ENCODE data around the gene TTC6.
"Not testable (repeated sequence)": the region's sequence is repeated elsewhere in the genome, so short reads cannot be mapped to it uniquely, and the experiment has no call there.

Gene TTC6, protein sequence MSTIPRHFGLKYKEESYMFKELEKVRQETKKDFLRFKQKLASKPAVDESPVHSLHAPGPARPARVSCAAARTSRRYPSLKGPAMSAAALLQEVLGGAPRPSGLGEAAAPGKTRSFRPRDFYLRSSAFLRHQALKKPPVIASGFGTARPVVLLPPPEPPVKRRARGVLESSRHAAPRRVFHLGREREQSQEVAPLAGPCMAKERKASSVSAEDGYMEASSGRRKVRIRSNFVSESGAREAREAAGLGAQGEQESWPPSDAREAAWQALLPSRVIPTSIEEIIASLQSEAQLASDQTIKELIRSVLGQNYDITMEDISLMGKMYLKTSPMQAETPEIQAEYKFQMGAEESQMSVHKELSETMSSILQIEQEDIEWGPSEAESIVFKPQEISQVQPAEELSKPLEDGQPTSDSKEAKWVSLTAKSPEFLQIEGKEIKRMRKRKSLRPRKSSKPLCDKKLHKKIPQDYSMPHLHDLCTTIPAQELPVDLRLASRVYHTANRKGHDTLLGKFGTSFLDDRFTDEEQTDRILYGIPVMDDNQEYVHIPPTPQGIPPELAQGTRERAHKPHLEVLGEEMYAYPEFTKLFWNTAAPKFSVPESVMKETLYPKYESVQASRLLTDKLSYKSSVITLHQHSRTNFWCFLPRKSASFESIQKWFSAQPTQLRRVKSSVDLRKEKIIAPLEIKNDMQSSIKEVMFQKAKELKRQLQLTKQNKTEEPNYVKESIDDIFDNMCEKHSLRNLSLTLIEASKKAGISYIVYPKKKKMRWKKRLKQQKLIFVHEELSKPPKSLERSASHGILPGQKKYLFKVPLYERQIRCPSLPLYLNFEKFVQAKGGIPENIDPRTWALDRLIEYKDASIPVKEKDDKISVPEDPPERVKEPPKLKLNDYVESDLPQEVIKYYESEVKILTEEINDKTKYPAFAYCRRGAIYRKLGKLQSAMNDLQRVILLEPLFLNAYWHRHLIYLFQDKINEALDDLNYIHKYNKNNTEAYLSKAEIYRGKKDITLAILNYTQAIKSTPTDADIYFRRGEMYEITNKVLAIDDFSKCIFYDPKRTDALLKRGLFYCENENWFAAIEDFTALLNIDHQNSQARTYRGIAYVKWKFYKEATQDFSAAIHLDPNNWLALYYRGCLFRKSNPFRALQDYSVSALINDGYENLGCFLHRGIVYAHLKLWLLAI (N-terminal part only)

GRCh38 chr14:37594971-37595808, at the start of gene TTC6, which contains the start of gene FOXA1:
Gene TTC6 (plus strand): TSS chr14:37595629. CDS start chr14:37622065, 26,436 bp downstream.
Gene FOXA1 (minus strand): TSS chr14:37595249. CDS start chr14:37594972, 277 bp downstream.
- Mint-ChIP-seq H3K9me3 (ENCODE audit: low read depth) (peaks cover 4% of the 10 kb centered on the region), H3K27ac (peak within 1 kb of the TSS; percentile 71), H3K4me3 (peak within 1 kb of the TSS; percentile 86), H3K4me1 (ENCODE audit: low read depth) (peaks cover 38% of the 10 kb centered on the region), H3K27me3 (peaks cover 54% of the 10 kb centered on the region), H3K36me3 (peaks cover 11% of the 10 kb centered on the region)

DNA sequence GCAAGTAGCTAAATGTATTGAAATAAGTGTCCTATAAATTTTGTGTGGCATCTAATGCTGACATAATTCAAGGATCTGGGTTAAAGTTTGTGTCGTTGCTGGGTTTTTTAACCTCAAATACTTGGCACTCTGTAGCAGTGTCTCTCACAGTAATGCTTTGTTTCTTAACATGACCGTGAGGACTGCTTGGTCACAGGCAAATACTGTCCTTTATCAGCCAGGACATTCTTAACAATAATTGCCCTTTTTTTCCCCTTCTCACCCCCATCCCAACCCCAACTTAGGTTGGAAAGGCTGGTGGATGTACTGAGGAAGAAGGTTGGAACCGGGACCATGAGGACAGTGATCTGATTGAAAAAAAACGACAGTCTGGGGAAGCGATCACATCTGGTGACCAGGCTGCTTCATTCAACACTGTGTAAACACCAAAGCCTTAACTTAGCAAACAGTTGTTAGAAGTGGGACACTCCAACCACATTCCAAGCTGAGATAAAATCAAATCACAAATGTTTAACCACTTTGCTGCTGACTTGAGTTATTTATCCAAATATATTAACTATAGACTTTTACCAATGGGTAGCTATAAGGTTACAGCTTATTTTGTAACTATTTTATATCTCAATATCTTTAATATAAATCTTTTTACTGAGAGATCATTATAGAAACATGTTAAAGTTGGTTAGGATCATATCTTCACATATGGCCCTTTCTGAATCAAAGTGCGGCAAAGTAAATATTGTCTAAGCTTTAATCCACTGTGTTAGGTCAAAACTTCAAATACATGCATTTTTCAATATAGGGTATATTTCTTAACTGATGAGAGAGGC, 48.6 kb upstream of the TTC6 start:
- Mint-ChIP-seq H3K9me3 (ENCODE audit: low read depth) (peaks cover 3% of the 10 kb centered on the region), H3K27me3 (no peaks in the 10 kb centered on the region), H3K36me3 (no peaks in the 10 kb centered on the region), H3K4me1 (ENCODE audit: low read depth) (no peaks in the 10 kb centered on the region), H3K4me3 (no peak overlapping the region), H3K27ac (no peak overlapping the region)

- H3K27me3 Mint-ChIP-seq = no peaks in the 10 kb centered on the region
- H3K9me3 Mint-ChIP-seq (ENCODE audit: low read depth) = peaks cover 21% of the 10 kb centered on the region
- H3K36me3 Mint-ChIP-seq = no peaks in the 10 kb centered on the region
- H3K4me3 Mint-ChIP-seq = no peak overlapping the region
- H3K4me1 Mint-ChIP-seq (ENCODE audit: low read depth) = no peaks in the 10 kb centered on the region
- no peak overlapping the region for H3K27ac Mint-ChIP-seq
These were observed 44.9 kb upstream of the TTC6 start for GRCh38 chr14:37550511-37550910.

DNA sequence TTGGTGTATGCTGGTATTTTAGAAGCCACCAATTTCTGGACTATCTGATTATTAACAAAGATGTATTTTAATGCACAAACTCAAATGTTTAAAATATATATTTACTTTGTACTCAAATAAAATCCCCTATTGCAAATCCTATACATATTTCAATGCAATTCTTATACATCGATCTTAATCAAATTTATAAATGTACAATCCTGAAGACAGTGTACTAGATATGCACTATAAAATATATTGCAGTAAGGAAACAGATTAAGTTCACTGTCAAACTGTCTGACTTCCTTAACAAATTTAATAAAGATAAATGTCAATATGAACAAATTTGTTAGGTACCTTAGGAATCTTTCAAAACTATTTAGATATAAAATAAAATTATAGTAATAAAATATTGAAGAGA, 44.3 kb upstream of the TTC6 start:
- Mint-ChIP-seq H3K36me3 (no peaks in the 10 kb centered on the region), H3K27me3 (no peaks in the 10 kb centered on the region), H3K27ac (no peak overlapping the region), H3K4me1 (ENCODE audit: low read depth) (no peaks in the 10 kb centered on the region), H3K4me3 (no peak overlapping the region), H3K9me3 (ENCODE audit: low read depth) (peaks cover 21% of the 10 kb centered on the region)

- H3K27ac Mint-ChIP-seq = no peak overlapping the region
- H3K9me3 Mint-ChIP-seq (ENCODE audit: low read depth) = peaks cover 18% of the 10 kb centered on the region
- H3K4me1 Mint-ChIP-seq (ENCODE audit: low read depth) = no peaks in the 10 kb centered on the region
- no peaks in the 10 kb centered on the region for H3K36me3 Mint-ChIP-seq
- no peak overlapping the region for H3K4me3 Mint-ChIP-seq
- no peaks in the 10 kb centered on the region for H3K27me3 Mint-ChIP-seq
These were observed 41.4 kb upstream of the TTC6 start for GRCh38 chr14:37553935-37554550.

GRCh38 chr14:37555596-37555995, 39.8 kb upstream of the TTC6 start:
- not testable (repeated sequence) for H3K4me1 Mint-ChIP-seq (ENCODE audit: low read depth); H3K27ac Mint-ChIP-seq; H3K4me3 Mint-ChIP-seq; H3K36me3 Mint-ChIP-seq; H3K27me3 Mint-ChIP-seq
- H3K9me3 Mint-ChIP-seq (ENCODE audit: low read depth) = peaks cover 18% of the 10 kb centered on the region

GRCh38 chr14:37558740-37559139, 36.7 kb upstream of the TTC6 start:
- H3K27me3 Mint-ChIP-seq = no peaks in the 10 kb centered on the region
- H3K36me3 Mint-ChIP-seq = no peaks in the 10 kb centered on the region

DNA sequence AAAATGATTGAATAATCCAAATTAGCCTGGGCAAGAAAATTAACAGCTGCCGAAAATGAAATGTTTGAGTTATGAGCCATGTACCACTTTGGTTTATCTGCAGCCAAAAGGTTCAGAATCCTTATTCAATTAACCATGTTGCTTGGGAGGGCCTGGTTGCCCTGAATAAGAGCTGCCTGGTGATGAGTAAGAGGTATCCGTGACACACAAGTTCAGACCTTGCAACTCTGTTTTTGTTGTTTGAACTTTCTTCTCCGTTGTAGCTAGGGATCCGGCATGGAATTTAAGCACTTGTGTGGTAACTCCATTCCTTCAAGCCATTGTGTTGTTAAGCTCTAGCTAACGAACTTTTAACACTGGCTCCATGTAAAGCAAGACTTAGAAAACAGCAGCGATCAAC, 36.0 kb upstream of the TTC6 start:
- Mint-ChIP-seq H3K9me3 (ENCODE audit: low read depth) (no peaks in the 10 kb centered on the region), H3K4me3 (no peak overlapping the region), H3K27ac (no peak overlapping the region), H3K27me3 (no peaks in the 10 kb centered on the region), H3K4me1 (ENCODE audit: low read depth) (no peaks in the 10 kb centered on the region), H3K36me3 (no peaks in the 10 kb centered on the region)

More at GRCh38 chr14:37558740-37559139, 36.7 kb upstream of the TTC6 start:
- H3K9me3 Mint-ChIP-seq (ENCODE audit: low read depth) = peaks cover 5% of the 10 kb centered on the region
- H3K4me3 Mint-ChIP-seq = no peak overlapping the region
- H3K27ac Mint-ChIP-seq = no peak overlapping the region
- no peaks in the 10 kb centered on the region for H3K4me1 Mint-ChIP-seq (ENCODE audit: low read depth)

GRCh38 chr14:37563189-37563588, 32.2 kb upstream of the TTC6 start:
- Mint-ChIP-seq H3K36me3 (no peaks in the 10 kb centered on the region), H3K27ac (no peak overlapping the region), H3K4me1 (ENCODE audit: low read depth) (no peaks in the 10 kb centered on the region), H3K27me3 (no peaks in the 10 kb centered on the region), H3K9me3 (ENCODE audit: low read depth) (no peaks in the 10 kb centered on the region), H3K4me3 (no peak overlapping the region)

DNA sequence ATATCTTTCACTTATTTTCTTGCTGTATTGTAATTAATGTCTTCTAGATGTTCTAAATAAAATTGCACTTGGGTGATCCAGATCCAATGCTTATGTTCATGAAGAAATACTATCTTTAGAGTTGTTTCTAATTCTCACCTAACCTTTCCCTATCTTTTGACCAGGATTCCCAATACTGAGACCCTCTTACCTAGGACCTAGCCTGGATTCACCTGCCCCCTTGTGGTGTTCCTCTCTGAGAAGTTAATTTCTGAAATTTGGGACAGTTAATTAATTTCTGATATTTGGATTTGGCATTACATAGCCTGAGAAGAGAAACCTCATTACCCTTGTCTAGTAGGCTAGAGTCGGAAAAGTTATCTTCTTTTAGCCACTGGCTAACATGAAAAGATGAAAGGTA, 29.9 kb upstream of the TTC6 start:
- Mint-ChIP-seq H3K27ac (no peak overlapping the region), H3K4me1 (ENCODE audit: low read depth) (no peaks in the 10 kb centered on the region), H3K9me3 (ENCODE audit: low read depth) (no peaks in the 10 kb centered on the region), H3K27me3 (peaks cover 2% of the 10 kb centered on the region), H3K36me3 (no peaks in the 10 kb centered on the region), H3K4me3 (no peak overlapping the region)

GRCh38 chr14:37566811-37567371, 28.5 kb upstream of the TTC6 start:
- peaks cover 6% of the 10 kb centered on the region for H3K27me3 Mint-ChIP-seq
- no peaks in the 10 kb centered on the region for H3K9me3 Mint-ChIP-seq (ENCODE audit: low read depth)
- no peaks in the 10 kb centered on the region for H3K36me3 Mint-ChIP-seq
- no peaks in the 10 kb centered on the region for H3K4me1 Mint-ChIP-seq (ENCODE audit: low read depth)
- no peak overlapping the region for H3K4me3 Mint-ChIP-seq
- no peak overlapping the region for H3K27ac Mint-ChIP-seq

- Mint-ChIP-seq H3K36me3 (no peaks in the 10 kb centered on the region), H3K4me3 (no peak overlapping the region), H3K4me1 (ENCODE audit: low read depth) (no peaks in the 10 kb centered on the region), H3K9me3 (ENCODE audit: low read depth) (peaks cover 6% of the 10 kb centered on the region), H3K27ac (no peak overlapping the region), H3K27me3 (peaks cover 11% of the 10 kb centered on the region)
These were observed 25.7 kb upstream of the TTC6 start for GRCh38 chr14:37569729-37570128.

DNA sequence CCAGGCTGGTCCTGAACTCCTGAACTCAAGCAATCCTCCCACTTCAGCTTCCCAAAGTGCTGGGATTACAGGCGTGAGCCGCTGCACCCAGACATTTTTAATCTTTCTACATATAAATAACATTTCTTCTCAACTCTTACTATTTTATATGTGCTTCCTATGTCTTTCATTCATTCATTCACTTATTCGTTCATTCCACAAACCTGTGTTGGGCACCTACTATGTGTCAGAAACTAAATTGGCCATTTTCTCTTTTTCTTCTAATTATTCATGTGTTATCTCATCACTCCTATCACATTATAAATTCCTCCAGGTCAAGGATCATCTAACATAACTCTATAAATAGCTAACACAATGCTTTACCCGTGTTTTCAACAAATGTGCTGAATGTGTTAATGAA, 24.0 kb upstream of the TTC6 start:
- Mint-ChIP-seq H3K27ac (no peak overlapping the region), H3K36me3 (no peaks in the 10 kb centered on the region), H3K4me1 (ENCODE audit: low read depth) (no peaks in the 10 kb centered on the region), H3K27me3 (peaks cover 13% of the 10 kb centered on the region), H3K4me3 (no peak overlapping the region), H3K9me3 (ENCODE audit: low read depth) (peaks cover 6% of the 10 kb centered on the region)
